ENCODE data around the gene NSG1. TPM values are rescaled to one million over a fixed set of nuclear protein-coding genes. Genes with fewer than 3 reads are reported as not detected.

NSG1 gene
- total and polyA plus RNA-seq, 9 of the 15 experiments (the other 6 are each of a cell fraction or from before 2014, with no cell fraction given): not detected

GRCh38 chr4:4394644-4395043 lies 7.7 kb downstream of the NSG1 start:
- no peak overlapping the region for H3K4me2 ChIP-seq (ENCODE audit: insufficient read depth, low read length)
- H3K27ac ChIP-seq (ENCODE audit: extremely low read depth, low read depth, low read length): no peak overlapping the region
- H3K27me3 ChIP-seq (ENCODE audit: control insufficient read depth in 2 of 2, insufficient read depth in 2 of 2, low read length in 2 of 2): peaks cover 13 to 76% of the 10 kb centered on the region in 2 experiments; a peak in 4 of 5 replicates
- no peaks in the 10 kb centered on the region for H3K36me3 ChIP-seq (ENCODE audit: control insufficient read depth, insufficient read depth, low read length)
- DNase-seq (ENCODE audit: extremely low read depth in 1 of 4, low spot score in 3 of 4) (no peak), ATAC-seq (no peak), FAIRE-seq (no peak)
- H3K4me3 ChIP-seq: no peak overlapping the region
- ChIA-PET CTCF (ENCODE audit: low intra/inter-chr PET ratio) (no interaction called here), POLR2A (interaction anchor here (1.1 to 1.5 kb wide), 4 partner anchors 9 to 32 kb away, joined by 3 to 5 read pairs (median 4); no protein-coding TSS in a partner anchor)
- no peak overlapping the region for H2AFZ ChIP-seq (ENCODE audit: low read depth, low read length)
- in situ Hi-C loops (cut with MboI): no loop called here
- 17% methylated on average over 9 of the region's 9 CpGs for WGBS (ENCODE audit: insufficient coverage, low coverage, missing lambda C conversion rate)
- no peak overlapping the region for H3K9ac ChIP-seq (ENCODE audit: insufficient read depth in 1 of 2, low read depth in 2 of 2, low read length in 2 of 2)
- no peaks in the 10 kb centered on the region for H3K79me2 ChIP-seq (ENCODE audit: control insufficient read depth, insufficient read depth, low read length)
- no TSS peak for BruUV-seq (replicated peaks)
- H3K9me3 ChIP-seq (replicated peaks; ENCODE audit: control insufficient read depth, insufficient read depth, low read depth, low read length): no peaks in the 10 kb centered on the region
- 0 out of 2 replicates have a peak, but pooled peaks cover 13% of the 10 kb centered on the region for H4K20me1 ChIP-seq (replicated peaks; ENCODE audit: control insufficient read depth, insufficient read depth, low read length)
- 0 out of 5 replicates have a peak, but pooled peaks cover 0 to 8% of the 10 kb centered on the region in 2 experiments for H3K4me1 ChIP-seq (replicated peaks in 1 of 2; ENCODE audit: control insufficient read depth in 2 of 2, insufficient read depth in 2 of 2, low read length in 2 of 2)
- intact Hi-C loops (cut with micrococcal nuclease): no loop called here
- no peaks in the 10 kb centered on the region for H3K9me1 ChIP-seq (ENCODE audit: control insufficient read depth, insufficient read depth, low read length)
- TF ChIP-seq ESRRB (CRISPR knock-in tag; IDR thresholded peaks at IDR 0.05; ENCODE audit: borderline replicate concordance) (no peak), CBX5 (IDR thresholded peaks at IDR 0.05; ENCODE audit: borderline replicate concordance, low read depth) (no peak), RBBP5 (IDR thresholded peaks at IDR 0.05; ENCODE audit: borderline replicate concordance, insufficient read depth, low read length, poor library complexity, severe bottlenecking) (no peak), SMAD4 (CRISPR knock-in tag; conservative IDR thresholded peaks at IDR 0.05) (no peak), POLR2AphosphoS5 (IDR thresholded peaks at IDR 0.05; ENCODE audit: control insufficient read depth, insufficient read depth, low read depth, low read length) (no peak), ZNF717 (CRISPR knock-in tag; IDR thresholded peaks at IDR 0.05) (no peak), ZC3H11A (IDR thresholded peaks at IDR 0.05; ENCODE audit: low read depth, low read length) (no peak), SAP30 (IDR thresholded peaks at IDR 0.05; ENCODE audit: borderline replicate concordance, insufficient read depth, low read depth, low read length, poor library complexity, severe bottlenecking) (no peak), MAFK (IDR thresholded peaks at IDR 0.05; ENCODE audit: low read length) (no peak), MXD1 (CRISPR knock-in tag; IDR thresholded peaks at IDR 0.05; ENCODE audit: borderline replicate concordance, poor library complexity, severe bottlenecking) (no peak), EWSR1 (IDR thresholded peaks at IDR 0.05; ENCODE audit: borderline replicate concordance, low read depth, partially characterized antibody) (no peak), ID3 (CRISPR knock-in tag; IDR thresholded peaks at IDR 0.05) (no peak), ID3 (tag; IDR thresholded peaks at IDR 0.05) (no peak), EGR1 (conservative IDR thresholded peaks at IDR 0.05) (no peak), FOS (IDR thresholded peaks at IDR 0.05; ENCODE audit: extremely low read depth, insufficient read length) (no peak), HNRNPH1 (optimal IDR thresholded peaks at IDR 0.05; ENCODE audit: low read depth, low read length) (no peak), SP1 (CRISPR knock-in tag; IDR thresholded peaks at IDR 0.05) (no peak), TCF15 (CRISPR knock-in tag; IDR thresholded peaks at IDR 0.05) (no peak), NFRKB (IDR thresholded peaks at IDR 0.05; ENCODE audit: low read depth) (no peak), TBP (optimal IDR thresholded peaks at IDR 0.05; ENCODE audit: low read depth, low read length) (no peak)
